H1 (cell line): ENCODE measurements around the gene FANCF. TPM values are rescaled to one million over a fixed set of nuclear protein-coding genes. Genes with fewer than 3 reads are reported as not detected.
A peak's percentile ranks its signal among the peaks of the same experiment; 100 is the strongest.

ENCODE experiments used
- BACH1 ChIP-seq: IDR thresholded peaks from 2 replicates; pipeline ENCODE4 v1.6.1; 2012; ENCODE audit warnings: low read length, improper control_type of control experiment
- BCL11A ChIP-seq, 2 experiments: IDR thresholded peaks; one replicate each; pipeline ENCODE4 v1.6.1; 2011; ENCODE audit warnings: low read depth in 2 of 2, low read length in 2 of 2, mild to moderate bottlenecking in 2 of 2
- BRCA1 ChIP-seq: IDR thresholded peaks from 2 replicates; pipeline ENCODE4 v1.6.1; 2012; ENCODE audit warnings: low read depth, low read length, improper control_type of control experiment
- EP300 ChIP-seq, 2 experiments: IDR thresholded peaks; 1 replicate in 1 of 2; 2 replicates in 1 of 2; pipeline ENCODE4 v1.6.1; 2011 to 2012; ENCODE audit warnings: low read depth in 2 of 2, low read length in 2 of 2, mild to moderate bottlenecking in 2 of 2, borderline replicate concordance in 1 of 2, inconsistent platforms in 1 of 2, moderate library complexity in 1 of 2
- NANOG ChIP-seq: IDR thresholded peaks from 2 replicates; pipeline ENCODE4 v1.6.1; 2011; ENCODE audit warnings: low read length, low read depth, mild to moderate bottlenecking, inconsistent platforms; ENCODE audit not compliant: insufficient read depth, poor library complexity, severe bottlenecking
- POLR2A ChIP-seq, 2 experiments: IDR thresholded peaks; 1 replicate in 1 of 2; 2 replicates in 1 of 2; pipeline ENCODE4 v1.6.1; 2011; ENCODE audit warnings: low read depth in 2 of 2, low read length in 2 of 2, mild to moderate bottlenecking in 2 of 2; ENCODE audit errors: control extremely low read depth in 1 of 2
- RNF2 ChIP-seq: fragments of 200-900, 300-1000 bp; sonication (generic); IDR thresholded peaks from 2 replicates; pipeline ENCODE4 v1.7.1; 2016; ENCODE audit warnings: borderline replicate concordance, low read depth, mild to moderate bottlenecking, antibody characterized with exemption, low read length; ENCODE audit not compliant: poor library complexity, severe bottlenecking; ENCODE audit errors: missing control alignments
- TBP ChIP-seq: IDR thresholded peaks from 2 replicates; pipeline ENCODE4 v1.6.1; 2011; ENCODE audit warnings: low read depth, low read length, improper control_type of control experiment
- ZNF274 ChIP-seq: IDR thresholded peaks from 2 replicates; pipeline ENCODE4 v1.7.0; 2012; ENCODE audit warnings: low read length, borderline replicate concordance; ENCODE audit errors: extremely low read depth
- polyA plus RNA-seq, 7 experiments: library from polyadenylated mRNA; depleted of rRNA in 3 of 7; stranded (reverse) in 5 of 7; unstranded in 2 of 7; fragments of >200 nt in 5 of 7; fragments of 200-250 nt in 2 of 7; gene quantifications; 1 replicate in 5 of 7; 2 replicates in 1 of 7; 4 replicates in 1 of 7; pipeline versions ENCODE4 v1.2.1 to v1.2.3, GENCODE V29; 2011 to 2013; ENCODE audit warnings: missing spikeins in 2 of 7, mixed read lengths in 2 of 7
- total RNA-seq: library from RNA; stranded (reverse); fragmentation: NEBNext Ultra II Directional; extraction: Animal tissue kit (Norgen Biotek cat#: 25700); gene quantifications from 2 replicates; pipeline ENCODE4 v1.2.1, GENCODE V29; 2021
- TF ChIP-seq, protein P1 (sequence below): fragments of 300-600 bp; sonication (generic); IDR thresholded peaks from 2 replicates; pipeline ENCODE4 v1.7.1; 2012; ENCODE audit warnings: low read length, moderate library complexity, mild to moderate bottlenecking, inconsistent platforms; ENCODE audit not compliant: insufficient replicate concordance

FANCF gene
- total and polyA plus RNA-seq, 2 of the 8 experiments (the other 6 are each of a cell fraction or from before 2014, with no cell fraction given): 10.0 to 29.4 TPM

DNA sequence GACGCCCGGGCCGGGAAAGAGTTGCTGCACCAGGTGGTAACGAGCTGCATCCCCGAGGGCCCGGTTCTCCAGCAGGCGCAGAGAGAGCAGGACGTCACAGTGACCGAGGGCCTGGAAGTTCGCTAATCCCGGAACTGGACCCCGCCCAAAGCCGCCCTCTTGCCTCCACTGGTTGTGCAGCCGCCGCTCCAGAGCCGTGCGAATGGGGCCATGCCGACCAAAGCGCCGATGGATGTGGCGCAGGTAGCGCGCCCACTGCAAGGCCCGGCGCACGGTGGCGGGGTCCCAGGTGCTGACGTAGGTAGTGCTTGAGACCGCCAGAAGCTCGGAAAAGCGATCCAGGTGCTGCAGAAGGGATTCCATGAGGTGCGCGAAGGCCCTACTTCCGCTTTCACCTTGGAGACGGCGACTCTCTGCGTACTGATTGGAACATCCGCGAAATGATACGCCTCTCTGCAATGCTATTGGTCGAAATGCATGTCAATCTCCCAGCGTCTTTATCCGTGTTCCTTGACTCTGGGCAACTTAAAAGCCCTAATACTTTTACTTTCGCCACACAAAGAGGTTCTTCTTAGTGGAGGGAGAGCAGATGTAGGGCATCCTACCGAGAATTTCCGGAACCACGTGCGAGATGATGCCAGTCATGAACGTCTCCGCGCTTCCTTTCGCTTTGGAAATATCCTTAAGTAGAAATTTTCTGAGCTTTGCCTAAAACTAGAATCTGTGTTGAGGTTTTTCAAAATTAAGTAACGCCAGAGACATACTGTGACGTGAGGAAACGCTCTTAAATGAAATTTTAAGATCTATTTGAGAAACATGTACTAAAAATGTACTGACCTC, at the start of gene FANCF (continued):
- TF ChIP-seq, protein P1, sequence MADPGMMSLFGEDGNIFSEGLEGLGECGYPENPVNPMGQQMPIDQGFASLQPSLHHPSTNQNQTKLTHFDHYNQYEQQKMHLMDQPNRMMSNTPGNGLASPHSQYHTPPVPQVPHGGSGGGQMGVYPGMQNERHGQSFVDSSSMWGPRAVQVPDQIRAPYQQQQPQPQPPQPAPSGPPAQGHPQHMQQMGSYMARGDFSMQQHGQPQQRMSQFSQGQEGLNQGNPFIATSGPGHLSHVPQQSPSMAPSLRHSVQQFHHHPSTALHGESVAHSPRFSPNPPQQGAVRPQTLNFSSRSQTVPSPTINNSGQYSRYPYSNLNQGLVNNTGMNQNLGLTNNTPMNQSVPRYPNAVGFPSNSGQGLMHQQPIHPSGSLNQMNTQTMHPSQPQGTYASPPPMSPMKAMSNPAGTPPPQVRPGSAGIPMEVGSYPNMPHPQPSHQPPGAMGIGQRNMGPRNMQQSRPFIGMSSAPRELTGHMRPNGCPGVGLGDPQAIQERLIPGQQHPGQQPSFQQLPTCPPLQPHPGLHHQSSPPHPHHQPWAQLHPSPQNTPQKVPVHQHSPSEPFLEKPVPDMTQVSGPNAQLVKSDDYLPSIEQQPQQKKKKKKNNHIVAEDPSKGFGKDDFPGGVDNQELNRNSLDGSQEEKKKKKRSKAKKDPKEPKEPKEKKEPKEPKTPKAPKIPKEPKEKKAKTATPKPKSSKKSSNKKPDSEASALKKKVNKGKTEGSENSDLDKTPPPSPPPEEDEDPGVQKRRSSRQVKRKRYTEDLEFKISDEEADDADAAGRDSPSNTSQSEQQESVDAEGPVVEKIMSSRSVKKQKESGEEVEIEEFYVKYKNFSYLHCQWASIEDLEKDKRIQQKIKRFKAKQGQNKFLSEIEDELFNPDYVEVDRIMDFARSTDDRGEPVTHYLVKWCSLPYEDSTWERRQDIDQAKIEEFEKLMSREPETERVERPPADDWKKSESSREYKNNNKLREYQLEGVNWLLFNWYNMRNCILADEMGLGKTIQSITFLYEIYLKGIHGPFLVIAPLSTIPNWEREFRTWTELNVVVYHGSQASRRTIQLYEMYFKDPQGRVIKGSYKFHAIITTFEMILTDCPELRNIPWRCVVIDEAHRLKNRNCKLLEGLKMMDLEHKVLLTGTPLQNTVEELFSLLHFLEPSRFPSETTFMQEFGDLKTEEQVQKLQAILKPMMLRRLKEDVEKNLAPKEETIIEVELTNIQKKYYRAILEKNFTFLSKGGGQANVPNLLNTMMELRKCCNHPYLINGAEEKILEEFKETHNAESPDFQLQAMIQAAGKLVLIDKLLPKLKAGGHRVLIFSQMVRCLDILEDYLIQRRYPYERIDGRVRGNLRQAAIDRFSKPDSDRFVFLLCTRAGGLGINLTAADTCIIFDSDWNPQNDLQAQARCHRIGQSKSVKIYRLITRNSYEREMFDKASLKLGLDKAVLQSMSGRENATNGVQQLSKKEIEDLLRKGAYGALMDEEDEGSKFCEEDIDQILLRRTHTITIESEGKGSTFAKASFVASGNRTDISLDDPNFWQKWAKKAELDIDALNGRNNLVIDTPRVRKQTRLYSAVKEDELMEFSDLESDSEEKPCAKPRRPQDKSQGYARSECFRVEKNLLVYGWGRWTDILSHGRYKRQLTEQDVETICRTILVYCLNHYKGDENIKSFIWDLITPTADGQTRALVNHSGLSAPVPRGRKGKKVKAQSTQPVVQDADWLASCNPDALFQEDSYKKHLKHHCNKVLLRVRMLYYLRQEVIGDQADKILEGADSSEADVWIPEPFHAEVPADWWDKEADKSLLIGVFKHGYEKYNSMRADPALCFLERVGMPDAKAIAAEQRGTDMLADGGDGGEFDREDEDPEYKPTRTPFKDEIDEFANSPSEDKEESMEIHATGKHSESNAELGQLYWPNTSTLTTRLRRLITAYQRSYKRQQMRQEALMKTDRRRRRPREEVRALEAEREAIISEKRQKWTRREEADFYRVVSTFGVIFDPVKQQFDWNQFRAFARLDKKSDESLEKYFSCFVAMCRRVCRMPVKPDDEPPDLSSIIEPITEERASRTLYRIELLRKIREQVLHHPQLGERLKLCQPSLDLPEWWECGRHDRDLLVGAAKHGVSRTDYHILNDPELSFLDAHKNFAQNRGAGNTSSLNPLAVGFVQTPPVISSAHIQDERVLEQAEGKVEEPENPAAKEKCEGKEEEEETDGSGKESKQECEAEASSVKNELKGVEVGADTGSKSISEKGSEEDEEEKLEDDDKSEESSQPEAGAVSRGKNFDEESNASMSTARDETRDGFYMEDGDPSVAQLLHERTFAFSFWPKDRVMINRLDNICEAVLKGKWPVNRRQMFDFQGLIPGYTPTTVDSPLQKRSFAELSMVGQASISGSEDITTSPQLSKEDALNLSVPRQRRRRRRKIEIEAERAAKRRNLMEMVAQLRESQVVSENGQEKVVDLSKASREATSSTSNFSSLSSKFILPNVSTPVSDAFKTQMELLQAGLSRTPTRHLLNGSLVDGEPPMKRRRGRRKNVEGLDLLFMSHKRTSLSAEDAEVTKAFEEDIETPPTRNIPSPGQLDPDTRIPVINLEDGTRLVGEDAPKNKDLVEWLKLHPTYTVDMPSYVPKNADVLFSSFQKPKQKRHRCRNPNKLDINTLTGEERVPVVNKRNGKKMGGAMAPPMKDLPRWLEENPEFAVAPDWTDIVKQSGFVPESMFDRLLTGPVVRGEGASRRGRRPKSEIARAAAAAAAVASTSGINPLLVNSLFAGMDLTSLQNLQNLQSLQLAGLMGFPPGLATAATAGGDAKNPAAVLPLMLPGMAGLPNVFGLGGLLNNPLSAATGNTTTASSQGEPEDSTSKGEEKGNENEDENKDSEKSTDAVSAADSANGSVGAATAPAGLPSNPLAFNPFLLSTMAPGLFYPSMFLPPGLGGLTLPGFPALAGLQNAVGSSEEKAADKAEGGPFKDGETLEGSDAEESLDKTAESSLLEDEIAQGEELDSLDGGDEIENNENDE: no peak
- TF ChIP-seq BCL11A (IDR thresholded peaks at IDR 0.05; ENCODE audit: low read depth in 2 of 2, low read length in 2 of 2) (no peak), TBP (peak; percentile 84), RNF2 (no peak), POLR2A (IDR thresholded peaks at IDR 0.05; ENCODE audit: control extremely low read depth in 1 of 2, low read depth in 2 of 2, low read length in 2 of 2) (peak; percentile 68 to 85), BACH1 (no peak), NANOG (no peak), ZNF274 (no peak), EP300 (IDR thresholded peaks at IDR 0.05; ENCODE audit: borderline replicate concordance in 1 of 2, low read depth in 2 of 2, low read length in 2 of 2) (no peak), BRCA1 (no peak)
